22Rv1 (cell line): ENCODE measurements around the gene FUZ.

Experiments
- ZFX ChIP-seq: fragments of 450-650 bp; IDR thresholded peaks from 2 replicates; pipeline ENCODE4 v1.6.1; 2017; ENCODE audit warnings: antibody characterized with exemption, borderline replicate concordance
- TF ChIP-seq, protein P1 (sequence below): fragments of 450-650 bp; IDR thresholded peaks from 2 replicates; pipeline ENCODE4 v1.5.1; 2017; ENCODE audit warnings: mild to moderate bottlenecking

DNA sequence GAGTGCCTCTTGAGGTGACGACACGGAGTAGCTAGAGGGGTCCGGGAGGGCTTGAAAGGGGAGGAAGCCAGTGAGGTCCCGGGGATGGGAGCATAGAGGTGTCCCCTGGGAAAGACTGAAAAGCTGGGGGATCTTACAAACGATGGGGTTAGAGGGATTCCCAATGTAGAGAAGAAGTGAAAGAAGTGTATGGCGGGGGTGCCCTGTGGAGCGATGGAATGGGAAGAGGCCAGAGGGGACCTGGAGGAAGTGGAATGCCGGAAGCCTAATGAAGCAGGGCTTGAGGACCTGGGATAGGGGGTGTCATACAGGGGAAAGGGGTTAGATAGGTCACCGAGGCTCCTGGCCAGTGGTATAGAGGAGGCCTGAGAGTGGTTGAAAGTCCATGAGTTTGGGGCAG is 45.7 kb downstream of the FUZ start:
- TF ChIP-seq, protein P1, sequence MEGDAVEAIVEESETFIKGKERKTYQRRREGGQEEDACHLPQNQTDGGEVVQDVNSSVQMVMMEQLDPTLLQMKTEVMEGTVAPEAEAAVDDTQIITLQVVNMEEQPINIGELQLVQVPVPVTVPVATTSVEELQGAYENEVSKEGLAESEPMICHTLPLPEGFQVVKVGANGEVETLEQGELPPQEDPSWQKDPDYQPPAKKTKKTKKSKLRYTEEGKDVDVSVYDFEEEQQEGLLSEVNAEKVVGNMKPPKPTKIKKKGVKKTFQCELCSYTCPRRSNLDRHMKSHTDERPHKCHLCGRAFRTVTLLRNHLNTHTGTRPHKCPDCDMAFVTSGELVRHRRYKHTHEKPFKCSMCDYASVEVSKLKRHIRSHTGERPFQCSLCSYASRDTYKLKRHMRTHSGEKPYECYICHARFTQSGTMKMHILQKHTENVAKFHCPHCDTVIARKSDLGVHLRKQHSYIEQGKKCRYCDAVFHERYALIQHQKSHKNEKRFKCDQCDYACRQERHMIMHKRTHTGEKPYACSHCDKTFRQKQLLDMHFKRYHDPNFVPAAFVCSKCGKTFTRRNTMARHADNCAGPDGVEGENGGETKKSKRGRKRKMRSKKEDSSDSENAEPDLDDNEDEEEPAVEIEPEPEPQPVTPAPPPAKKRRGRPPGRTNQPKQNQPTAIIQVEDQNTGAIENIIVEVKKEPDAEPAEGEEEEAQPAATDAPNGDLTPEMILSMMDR, result no peak
- no peak for TF ChIP-seq ZFX
